Measurements from ENCODE around the gene TMSB15C.

The TMSB15C gene

GRCh38 chrX:104041003-104041402, 35.0 kb downstream of the TMSB15C start:
- DNase-seq = no peak

GRCh38 chrX:104039689-104040505, 36.1 kb downstream of the TMSB15C start, which contains the start of gene H2BW2:
Gene H2BW2, plus strand, starts transcription at chrX:104039956. Its CDS starts 39 bp downstream, at chrX:104039995.
- no peak for DNase-seq
